HL-60 (cell line): ENCODE results near the gene NADK.

Experiments used
- DNase-seq, 2 experiments: peaks; one replicate each; pipeline ENCODE4 v3.0.0-alpha.2; 2010 to 2020; ENCODE audit warnings: low read depth in 1 of 2, low spot score in 1 of 2
- H3K27ac ChIP-seq: fragments of 250-450 bp; sonication (Bioruptor Pico); replicated peaks from 2 replicates; pipeline ENCODE4 v1.5.1; 2020; ENCODE audit warnings: mild to moderate bottlenecking, moderate library complexity
- H3K27me3 ChIP-seq: fragments of 250-450 bp; sonication (Bioruptor Pico); 2 replicates; pipeline ENCODE4 v1.5.1; 2021; ENCODE audit warnings: mild to moderate bottlenecking, moderate library complexity; ENCODE audit not compliant: insufficient read depth, poor library complexity, severe bottlenecking
- H3K4me3 ChIP-seq: replicated peaks from 2 replicates; pipeline ENCODE4 v1.5.1; 2011; ENCODE audit warnings: mild to moderate bottlenecking, control low read depth, low read length; ENCODE audit not compliant: insufficient read depth
- GABPA ChIP-seq: IDR thresholded peaks from 2 replicates; pipeline ENCODE4 v1.6.1; 2012; ENCODE audit warnings: low read depth
- POLR2AphosphoS5 ChIP-seq: IDR thresholded peaks from 2 replicates; pipeline ENCODE4 v1.6.1; 2012; ENCODE audit warnings: low read depth
- SPI1 ChIP-seq: IDR thresholded peaks from 2 replicates; pipeline ENCODE4 v1.6.1; 2012; ENCODE audit warnings: low read depth, mild to moderate bottlenecking, borderline replicate concordance
- long read RNA-seq: library from polyadenylated mRNA; unstranded; transcript quantifications from one replicate; pipeline ENCODE4 v2.0.0, GENCODE V29; 2020
- TF ChIP-seq, protein P1 (sequence below): IDR thresholded peaks from 2 replicates; pipeline ENCODE4 v1.6.1; 2012; ENCODE audit warnings: low read depth; ENCODE audit not compliant: insufficient replicate concordance
- TF ChIP-seq, protein P2 (sequence below): IDR thresholded peaks from one replicate; pipeline ENCODE4 v1.5.1; 2011; ENCODE audit warnings: low read length, control low read depth, inconsistent platforms; ENCODE audit not compliant: insufficient read depth

Gene NADK
- long read RNA-seq, transcript NADK-202 (12 exons, 3,098 nt): minor isoform, 6 of 42 reads
- long read RNA-seq, transcript NADK-201 (12 exons, 3,235 nt): major isoform, 8 of 42 reads
- long read RNA-seq, partial matches to known transcripts: 17 of 42 reads
- long read RNA-seq, other reads (novel, unspliced or antisense): 11 of 42 reads

- Histone ChIP-seq H3K27me3 (no peaks in the 10 kb centered on the region), H3K4me3 (peak within 1 kb of the TSS; percentile 88), H3K27ac (peak within 1 kb of the TSS; percentile 94)
- peak in 1 of 2 experiments; percentile 42 for DNase-seq
- TF ChIP-seq SPI1 (no peak), POLR2AphosphoS5 (no peak), GABPA (no peak)
- TF ChIP-seq, protein P1, sequence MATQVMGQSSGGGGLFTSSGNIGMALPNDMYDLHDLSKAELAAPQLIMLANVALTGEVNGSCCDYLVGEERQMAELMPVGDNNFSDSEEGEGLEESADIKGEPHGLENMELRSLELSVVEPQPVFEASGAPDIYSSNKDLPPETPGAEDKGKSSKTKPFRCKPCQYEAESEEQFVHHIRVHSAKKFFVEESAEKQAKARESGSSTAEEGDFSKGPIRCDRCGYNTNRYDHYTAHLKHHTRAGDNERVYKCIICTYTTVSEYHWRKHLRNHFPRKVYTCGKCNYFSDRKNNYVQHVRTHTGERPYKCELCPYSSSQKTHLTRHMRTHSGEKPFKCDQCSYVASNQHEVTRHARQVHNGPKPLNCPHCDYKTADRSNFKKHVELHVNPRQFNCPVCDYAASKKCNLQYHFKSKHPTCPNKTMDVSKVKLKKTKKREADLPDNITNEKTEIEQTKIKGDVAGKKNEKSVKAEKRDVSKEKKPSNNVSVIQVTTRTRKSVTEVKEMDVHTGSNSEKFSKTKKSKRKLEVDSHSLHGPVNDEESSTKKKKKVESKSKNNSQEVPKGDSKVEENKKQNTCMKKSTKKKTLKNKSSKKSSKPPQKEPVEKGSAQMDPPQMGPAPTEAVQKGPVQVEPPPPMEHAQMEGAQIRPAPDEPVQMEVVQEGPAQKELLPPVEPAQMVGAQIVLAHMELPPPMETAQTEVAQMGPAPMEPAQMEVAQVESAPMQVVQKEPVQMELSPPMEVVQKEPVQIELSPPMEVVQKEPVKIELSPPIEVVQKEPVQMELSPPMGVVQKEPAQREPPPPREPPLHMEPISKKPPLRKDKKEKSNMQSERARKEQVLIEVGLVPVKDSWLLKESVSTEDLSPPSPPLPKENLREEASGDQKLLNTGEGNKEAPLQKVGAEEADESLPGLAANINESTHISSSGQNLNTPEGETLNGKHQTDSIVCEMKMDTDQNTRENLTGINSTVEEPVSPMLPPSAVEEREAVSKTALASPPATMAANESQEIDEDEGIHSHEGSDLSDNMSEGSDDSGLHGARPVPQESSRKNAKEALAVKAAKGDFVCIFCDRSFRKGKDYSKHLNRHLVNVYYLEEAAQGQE: peak; percentile 35
- TF ChIP-seq, protein P2, sequence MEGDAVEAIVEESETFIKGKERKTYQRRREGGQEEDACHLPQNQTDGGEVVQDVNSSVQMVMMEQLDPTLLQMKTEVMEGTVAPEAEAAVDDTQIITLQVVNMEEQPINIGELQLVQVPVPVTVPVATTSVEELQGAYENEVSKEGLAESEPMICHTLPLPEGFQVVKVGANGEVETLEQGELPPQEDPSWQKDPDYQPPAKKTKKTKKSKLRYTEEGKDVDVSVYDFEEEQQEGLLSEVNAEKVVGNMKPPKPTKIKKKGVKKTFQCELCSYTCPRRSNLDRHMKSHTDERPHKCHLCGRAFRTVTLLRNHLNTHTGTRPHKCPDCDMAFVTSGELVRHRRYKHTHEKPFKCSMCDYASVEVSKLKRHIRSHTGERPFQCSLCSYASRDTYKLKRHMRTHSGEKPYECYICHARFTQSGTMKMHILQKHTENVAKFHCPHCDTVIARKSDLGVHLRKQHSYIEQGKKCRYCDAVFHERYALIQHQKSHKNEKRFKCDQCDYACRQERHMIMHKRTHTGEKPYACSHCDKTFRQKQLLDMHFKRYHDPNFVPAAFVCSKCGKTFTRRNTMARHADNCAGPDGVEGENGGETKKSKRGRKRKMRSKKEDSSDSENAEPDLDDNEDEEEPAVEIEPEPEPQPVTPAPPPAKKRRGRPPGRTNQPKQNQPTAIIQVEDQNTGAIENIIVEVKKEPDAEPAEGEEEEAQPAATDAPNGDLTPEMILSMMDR: no peak
Measured at GRCh38 chr1:1777950-1778662, at the start of gene NADK. Gene NADK (minus strand): TSS chr1:1778470. CDS start chr1:1765406, 13,064 bp downstream.

- DNase-seq: no peak
- H3K27me3 ChIP-seq: no peaks in the 10 kb centered on the region
- no peak overlapping the region for H3K27ac ChIP-seq
- no peak for TF ChIP-seq SPI1
- TF ChIP-seq, protein P1: no peak
- TF ChIP-seq, protein P2: no peak
- TF ChIP-seq GABPA: no peak
- no peak for TF ChIP-seq POLR2AphosphoS5
- H3K4me3 ChIP-seq: no peak overlapping the region
Measured at GRCh38 chr1:1827089-1827848, 49.0 kb upstream of the NADK start.

- TF ChIP-seq SPI1 (no peak), GABPA (no peak), POLR2AphosphoS5 (no peak)
- TF ChIP-seq, protein P2: no peak
- TF ChIP-seq, protein P1: no peak
- no peak overlapping the region for H3K4me3 ChIP-seq
- H3K27ac ChIP-seq: no peak overlapping the region
- DNase-seq: no peak
- no peaks in the 10 kb centered on the region for H3K27me3 ChIP-seq
Measured at GRCh38 chr1:1826356-1827088, 48.3 kb upstream of the NADK start.
